HepG2 (cell line): ENCODE measurements around the gene KLHL21. TPM values are rescaled to one million over a fixed set of nuclear protein-coding genes. Genes with fewer than 3 reads are reported as not detected.
"Not testable (repeated sequence)": the region's sequence is repeated elsewhere in the genome, so short reads cannot be mapped to it uniquely, and the experiment has no call there.

Source experiments
- ATAC-seq: fragments of 200-7000 bp; cut with Tn5 transposase; 3 replicates; pipeline ENCODE4 v1.9.1; 2020; ENCODE audit warnings: mild to moderate bottlenecking, moderate library complexity
- BruUV-seq: library from RNA; stranded (reverse); fragments of 400-500 nt; replicated peaks from 2 replicates; lab custom pipeline; 2021; lab: Mats Ljungman, UMichigan
- CTCF ChIA-PET: fragments of 300-600 bp; formaldehyde crosslinking; extraction: SDS; loops from one replicate; lab custom pipeline; 2021; ENCODE audit warnings: low total read pairs, inconsistent platforms, low intra/inter-chr PET ratio; lab: Yijun Ruan, JAX
- POLR2A ChIA-PET: fragments of 350-600 bp; sonication (Branson Sonifier 250); formaldehyde crosslinking; loops from one replicate; lab custom pipeline; 2020; ENCODE audit warnings: antibody characterized with exemption, inconsistent platforms; lab: Yijun Ruan, JAX
- DNase-seq: peaks from one replicate; pipeline ENCODE4 v3.0.0-alpha.2; 2015; ENCODE audit warnings: low spot score
- FAIRE-seq: peaks from 3 replicates; lab custom pipeline; 2011; peaks lifted over from hg19 to GRCh38; lab: Jason Lieb, UNC
- H2AFZ ChIP-seq: one replicate; pipeline ENCODE4 v1.6.1; 2011; ENCODE audit warnings: low read length, inconsistent platforms
- H3K27ac ChIP-seq: fragments of 300-600 bp; 3 replicates; pipeline ENCODE4 v1.8.0; 2011; ENCODE audit warnings: mixed run types, mild to moderate bottlenecking, mixed read lengths, low read length, inconsistent platforms; ENCODE audit not compliant: insufficient read depth; ENCODE audit errors: extremely low read length
- H3K27me3 ChIP-seq, 2 experiments: fragments of 200-600 bp in 1 of 2; 2 replicates in 1 of 2; 3 replicates in 1 of 2; pipeline versions ENCODE4 v1.6.0 to v1.8.0; 2011; ENCODE audit warnings: low read length in 2 of 2, mild to moderate bottlenecking in 2 of 2, moderate library complexity in 2 of 2, inconsistent platforms in 1 of 2; ENCODE audit not compliant: insufficient read depth in 2 of 2, control insufficient read depth in 1 of 2
- H3K36me3 ChIP-seq, 2 experiments: fragments of 200-600 bp in 1 of 2; replicated peaks in 1 of 2; 2 replicates in 1 of 2; 3 replicates in 1 of 2; pipeline versions ENCODE4 v1.5.1 to v1.8.0; 2011; ENCODE audit warnings: low read length in 2 of 2, inconsistent platforms in 1 of 2; ENCODE audit not compliant: insufficient read depth in 2 of 2, control insufficient read depth in 1 of 2
- H3K4me1 ChIP-seq: 2 replicates; pipeline ENCODE4 v1.5.1; 2012; ENCODE audit warnings: low read length, inconsistent platforms; ENCODE audit not compliant: insufficient read depth
- H3K4me2 ChIP-seq: 2 replicates; pipeline ENCODE4 v1.6.0; 2011; ENCODE audit warnings: low read depth, low read length, inconsistent platforms
- H3K4me3 ChIP-seq, 3 experiments: fragments of 200-600 bp in 1 of 3; sonication (generic), shearing (Covaris generic) in 1 of 3; replicated peaks in 1 of 3; 2 replicates each; pipeline ENCODE4 v1.5.1; 2011 to 2016; ENCODE audit warnings: low read length in 3 of 3, inconsistent platforms in 2 of 3, low read depth in 2 of 3, mild to moderate bottlenecking in 2 of 3, control low read depth in 1 of 3, mixed read lengths in 1 of 3; ENCODE audit not compliant: insufficient read depth in 1 of 3
- H3K79me2 ChIP-seq: one replicate; pipeline ENCODE4 v1.6.1; 2011; ENCODE audit warnings: low read length, inconsistent platforms; ENCODE audit not compliant: insufficient read depth
- H3K9ac ChIP-seq: 2 replicates; pipeline ENCODE4 v1.6.0; 2011; ENCODE audit warnings: mild to moderate bottlenecking, low read depth, low read length, inconsistent platforms; ENCODE audit not compliant: insufficient read depth
- H3K9me3 ChIP-seq: 2 replicates; pipeline ENCODE4 v1.5.1; 2012; ENCODE audit warnings: mild to moderate bottlenecking, low read length
- H4K20me1 ChIP-seq: 2 replicates; pipeline ENCODE4 v1.6.0; 2011; ENCODE audit warnings: inconsistent platforms, mild to moderate bottlenecking, low read length, moderate library complexity; ENCODE audit not compliant: insufficient read depth
- HMG20B ChIP-seq: conservative IDR thresholded peaks from 2 replicates; pipeline ENCODE4 v1.6.1; 2016; ENCODE audit warnings: missing genetic modification reagents, missing compliant biosample characterization
- NFIC ChIP-seq: IDR thresholded peaks from 2 replicates; pipeline ENCODE4 v1.6.1; 2012; ENCODE audit warnings: mild to moderate bottlenecking, low read length, inconsistent platforms
- NFRKB ChIP-seq: fragments of 450-650 bp; IDR thresholded peaks from 2 replicates; pipeline ENCODE4 v1.6.1; 2017
- RFXANK ChIP-seq: IDR thresholded peaks from 2 replicates; pipeline ENCODE4 v1.6.1; 2016
- THRA ChIP-seq: sonication (generic); formaldehyde crosslinking; IDR thresholded peaks from 2 replicates; pipeline ENCODE4 v1.4.0; 2020; ENCODE audit warnings: missing genetic modification reagents, borderline replicate concordance
- ZNF569 ChIP-seq: sonication (generic); formaldehyde crosslinking; IDR thresholded peaks from 2 replicates; pipeline ENCODE4 v1.5.0; 2020; ENCODE audit warnings: mild to moderate bottlenecking, missing genetic modification reagents, moderate library complexity, borderline replicate concordance
- ZNF672 ChIP-seq: sonication (generic); formaldehyde crosslinking; IDR thresholded peaks from 2 replicates; pipeline ENCODE4 v1.8.1; 2022; ENCODE audit warnings: missing genetic modification reagents
- ZNF674 ChIP-seq: sonication (generic); formaldehyde crosslinking; IDR thresholded peaks from 2 replicates; pipeline ENCODE4 v1.5.0; 2020; ENCODE audit warnings: low read depth, mild to moderate bottlenecking, missing genetic modification reagents
- ZNF749 ChIP-seq: sonication (generic); formaldehyde crosslinking; IDR thresholded peaks from 2 replicates; pipeline ENCODE4 v1.8.0; 2022; ENCODE audit warnings: mild to moderate bottlenecking, missing genetic modification reagents, moderate library complexity, borderline replicate concordance
- ZNF761 ChIP-seq: sonication (generic); formaldehyde crosslinking; conservative IDR thresholded peaks from 2 replicates; pipeline ENCODE4 v1.4.0; 2020; ENCODE audit warnings: mild to moderate bottlenecking, missing genetic modification reagents
- ZNF788 ChIP-seq: sonication (generic); formaldehyde crosslinking; IDR thresholded peaks from 2 replicates; pipeline ENCODE4 v1.5.0; 2020; ENCODE audit warnings: mild to moderate bottlenecking, missing genetic modification reagents, borderline replicate concordance
- WGBS: methylation state at CpG from one replicate; pipeline ENCODE4 v1.1.6; 2017; ENCODE audit warnings: low lambda C conversion rate; 5-methylcytosine and 5-hydroxymethylcytosine counted together
- in situ Hi-C: cut with HindIII; loops from 2 replicates; pipeline ENCODE4 v1.10.0; 2017; ENCODE audit warnings: low pct_unique_long_range_greater_than_20kb; ENCODE audit not compliant: extremely low pct_ligation_motif_present
- intact Hi-C: fragments of 100-400 bp; cut with micrococcal nuclease; formaldehyde crosslinking; loops from one replicate; pipeline ENCODE4 v1.10.0; 2022; ENCODE audit not compliant: unreplicated experiment
- polyA plus RNA-seq, 8 experiments: library from polyadenylated mRNA; depleted of rRNA in 3 of 8; stranded (reverse) in 7 of 8; unstranded in 1 of 8; fragments of >200 nt; fragmentation: Illumina TruSeq in 4 of 8; extraction: Trizol in 4 of 8; gene quantifications; 2 replicates each; pipeline versions ENCODE4 v1.2.1 to v1.2.3, GENCODE V29; 2011 to 2016; ENCODE audit warnings: low read depth in 4 of 8, missing spikeins in 1 of 8, mixed read lengths in 1 of 8; ENCODE audit not compliant: insufficient read depth in 1 of 8
- total RNA-seq, 5 experiments: library from RNA; depleted of rRNA; stranded (reverse); fragments of >200 nt; fragmentation: Illumina TruSeq; extraction: Trizol; gene quantifications; 2 replicates each; pipeline ENCODE4 v1.2.3, GENCODE V29; 2016; ENCODE audit warnings: low read depth in 1 of 5
- TF ChIP-seq, protein P1 (sequence below): sonication (generic); formaldehyde crosslinking; IDR thresholded peaks from 2 replicates; pipeline ENCODE4 v1.4.0; 2020; ENCODE audit warnings: missing genetic modification reagents, borderline replicate concordance

KLHL21 gene
- total and polyA plus RNA-seq, 2 of the 13 experiments (the other 11 are each of a cell fraction or from before 2014, with no cell fraction given): 14.8 to 25.0 TPM

- no peak overlapping the region for H2AFZ ChIP-seq
- H3K9ac ChIP-seq: no peak overlapping the region
- ChIA-PET POLR2A (no interaction called here), CTCF (no interaction called here)
- intact Hi-C loops: no loop called here
- WGBS: 100% methylated on average over 6 of the region's 9 CpGs
- H3K4me1 ChIP-seq: no peaks in the 10 kb centered on the region
- H3K79me2 ChIP-seq: no peaks in the 10 kb centered on the region
- H3K4me2 ChIP-seq: no peak overlapping the region
- ATAC-seq: no peak
- peaks cover 38 to 89% of the 10 kb centered on the region in 2 experiments; a peak in 4 of 5 replicates for H3K36me3 ChIP-seq
- H3K9me3 ChIP-seq: no peaks in the 10 kb centered on the region
- no TSS peak for BruUV-seq
- TF ChIP-seq RFXANK: no peak
- TF ChIP-seq ZNF749 (CRISPR knock-in tag): no peak
- no peak for TF ChIP-seq ZNF672 (CRISPR knock-in tag)
- TF ChIP-seq, protein P1, sequence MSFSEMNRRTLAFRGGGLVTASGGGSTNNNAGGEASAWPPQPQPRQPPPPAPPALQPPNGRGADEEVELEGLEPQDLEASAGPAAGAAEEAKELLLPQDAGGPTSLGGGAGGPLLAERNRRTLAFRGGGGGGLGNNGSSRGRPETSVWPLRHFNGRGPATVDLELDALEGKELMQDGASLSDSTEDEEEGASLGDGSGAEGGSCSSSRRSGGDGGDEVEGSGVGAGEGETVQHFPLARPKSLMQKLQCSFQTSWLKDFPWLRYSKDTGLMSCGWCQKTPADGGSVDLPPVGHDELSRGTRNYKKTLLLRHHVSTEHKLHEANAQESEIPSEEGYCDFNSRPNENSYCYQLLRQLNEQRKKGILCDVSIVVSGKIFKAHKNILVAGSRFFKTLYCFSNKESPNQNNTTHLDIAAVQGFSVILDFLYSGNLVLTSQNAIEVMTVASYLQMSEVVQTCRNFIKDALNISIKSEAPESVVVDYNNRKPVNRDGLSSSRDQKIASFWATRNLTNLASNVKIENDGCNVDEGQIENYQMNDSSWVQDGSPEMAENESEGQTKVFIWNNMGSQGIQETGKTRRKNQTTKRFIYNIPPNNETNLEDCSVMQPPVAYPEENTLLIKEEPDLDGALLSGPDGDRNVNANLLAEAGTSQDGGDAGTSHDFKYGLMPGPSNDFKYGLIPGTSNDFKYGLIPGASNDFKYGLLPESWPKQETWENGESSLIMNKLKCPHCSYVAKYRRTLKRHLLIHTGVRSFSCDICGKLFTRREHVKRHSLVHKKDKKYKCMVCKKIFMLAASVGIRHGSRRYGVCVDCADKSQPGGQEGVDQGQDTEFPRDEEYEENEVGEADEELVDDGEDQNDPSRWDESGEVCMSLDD (CRISPR knock-in tag): no peak
- no peak for TF ChIP-seq NFRKB
- no peak for TF ChIP-seq ZNF788 (CRISPR knock-in tag)
- TF ChIP-seq HMG20B (CRISPR knock-in tag): no peak
- no peak for TF ChIP-seq ZNF674 (CRISPR knock-in tag)
- no peak for TF ChIP-seq ZNF569 (CRISPR knock-in tag)
- no peak for TF ChIP-seq THRA (CRISPR knock-in tag)
- TF ChIP-seq ZNF761: no peak
- no peak for TF ChIP-seq NFIC
- FAIRE-seq: no peak
- no peaks in the 10 kb centered on the region for H3K27me3 ChIP-seq
- in situ Hi-C loops: no loop called here
- H4K20me1 ChIP-seq: peaks cover 8% of the 10 kb centered on the region; the same call in 1 of the 2 replicates
- no peak for DNase-seq
- H3K4me3 ChIP-seq: no peak overlapping the region
- no peak overlapping the region for H3K27ac ChIP-seq
Observed at GRCh38 chr1:6637770-6638169, 35.1 kb upstream of the KLHL21 start.

DNA sequence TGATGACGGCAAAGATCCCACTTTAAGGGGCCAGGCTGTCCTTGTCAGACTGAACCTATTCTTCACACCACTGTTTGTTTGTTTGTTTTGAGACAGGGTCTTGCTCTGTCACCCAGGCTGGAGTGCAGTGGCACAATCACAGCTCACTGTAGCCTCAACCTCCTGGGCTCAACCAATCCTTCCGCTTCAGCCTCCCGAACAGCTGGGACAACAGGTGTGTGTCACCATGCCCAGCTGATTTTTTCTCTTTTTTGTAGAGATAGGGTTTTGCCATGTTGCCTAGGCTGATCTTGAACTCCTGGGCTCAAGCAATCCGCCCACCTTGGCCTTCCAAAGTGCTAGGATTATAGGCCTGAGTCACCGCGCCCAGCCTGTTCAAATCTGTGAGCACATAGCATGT lies 34.1 kb upstream of the KLHL21 start:
- ATAC-seq, in situ Hi-C loops: not testable (repeated sequence)

More for the DNA sequence above, 34.1 kb upstream of the KLHL21 start:
- peaks cover 39 to 85% of the 10 kb centered on the region in 2 experiments; a peak in 4 of 5 replicates for H3K36me3 ChIP-seq
- CTCF ChIA-PET, intact Hi-C loops, FAIRE-seq, H3K4me2 ChIP-seq, BruUV-seq, H3K9me3 ChIP-seq, H3K79me2 ChIP-seq, DNase-seq, H3K4me1 ChIP-seq, POLR2A ChIA-PET, H3K27ac ChIP-seq, H3K4me3 ChIP-seq, H3K27me3 ChIP-seq, H4K20me1 ChIP-seq, H3K9ac ChIP-seq, H2AFZ ChIP-seq: not testable (repeated sequence)
- 88% methylated on average over 6 of the region's 6 CpGs for WGBS
